OCI-LY7 (cell line): ENCODE measurements around the gene RNF208.

Source experiments
- CTCF ChIP-seq: fragments of 200-600 bp; sonication (generic); conservative IDR thresholded peaks from 2 replicates; pipeline ENCODE4 v1.5.1; 2014; ENCODE audit warnings: mild to moderate bottlenecking, antibody characterized with exemption, low read length, moderate library complexity, mixed read lengths
- EZH2phosphoT487 ChIP-seq: fragments of 200-600 bp; sonication (generic); IDR thresholded peaks from 2 replicates; pipeline ENCODE4 v1.6.1; 2018; ENCODE audit warnings: low read depth, borderline replicate concordance, mild to moderate bottlenecking, mixed run types, antibody characterized with exemption, low read length, moderate library complexity, mixed read lengths

- TF ChIP-seq CTCF (peak; percentile 99), EZH2phosphoT487 (no peak)
Observed at GRCh38 chr9:137236238-137236935, 14.3 kb upstream of the RNF208 start.
